ENCODE results near the gene PRUNE2. TPM values are rescaled to one million over a fixed set of nuclear protein-coding genes. Genes with fewer than 3 reads are reported as not detected.

Gene PRUNE2
- total and polyA plus RNA-seq, 2 of the 8 experiments (the other 6 are each of a cell fraction or from before 2014, with no cell fraction given), result 5.5 to 13.3 TPM

- Histone ChIP-seq H3K4me2 (ENCODE audit: insufficient read depth in 1 of 2, low read depth in 2 of 2, low read length in 2 of 2) (no peak overlapping the region), H4K20me1 (replicated peaks in 1 of 2; ENCODE audit: control insufficient read depth in 1 of 2, insufficient read depth in 2 of 2, low read length in 2 of 2) (no peaks in the 10 kb centered on the region), H2BK120ac (replicated peaks; ENCODE audit: low read depth, low read length) (no peak overlapping the region), H3K79me2 (ENCODE audit: control insufficient read depth in 1 of 2, insufficient read depth in 2 of 2, low read length in 2 of 2) (no peaks in the 10 kb centered on the region), H2BK15ac (ENCODE audit: low read length) (0 out of 2 replicates have a peak overlapping the region, but pooled peaks have one; percentile 46), H4K5ac (ENCODE audit: insufficient read length, low read depth, low read length) (no peak overlapping the region), H3K14ac (ENCODE audit: insufficient read length) (no peak overlapping the region), H3K23ac (ENCODE audit: insufficient read length) (no peak overlapping the region), H3K56ac (replicated peaks; ENCODE audit: insufficient read length, low read depth, low read length) (no peak overlapping the region), H3K4me1 (replicated peaks in 1 of 4; ENCODE audit: control insufficient read depth in 3 of 4, insufficient read depth in 4 of 4, low read length in 3 of 4) (peaks cover 0 to 5% (median 1%) of the 10 kb centered on the region in 4 experiments; a peak in 3 of 7 replicates), H3K4me3 (ENCODE audit: extremely low read depth in 1 of 4, insufficient read depth in 2 of 4, low read depth in 3 of 4, low read length in 4 of 4) (no peak overlapping the region), H3K9me3 (ENCODE audit: insufficient read depth in 2 of 2, low read depth in 1 of 2, low read length in 1 of 2) (peaks cover 5 to 7% of the 10 kb centered on the region in 2 experiments; a peak in 3 of 4 replicates), H2AK5ac (ENCODE audit: low read depth, low read length) (no peak overlapping the region), H2BK12ac (ENCODE audit: low read depth, low read length) (peak overlapping the region; percentile 43; the same call in 1 of the 2 replicates), H3K79me1 (ENCODE audit: low read depth, low read length) (no peaks in the 10 kb centered on the region), H3K36me3 (ENCODE audit: control insufficient read depth in 2 of 4, insufficient read depth in 4 of 4, low read length in 3 of 4) (no peaks in the 10 kb centered on the region), H4K91ac (replicated peaks; ENCODE audit: insufficient read length, low read length) (no peak overlapping the region), H3K27me3 (replicated peaks in 1 of 4; ENCODE audit: control insufficient read depth in 3 of 4, extremely low read depth in 1 of 4, insufficient read depth in 3 of 4, low read length in 3 of 4) (no peaks in the 10 kb centered on the region), H3K23me2 (ENCODE audit: low read depth, low read length) (no peaks in the 10 kb centered on the region), H4K8ac (ENCODE audit: extremely low read depth, insufficient read depth, low read length) (no peak overlapping the region; the same call in 1 of the 2 replicates), H3K9ac (replicated peaks in 1 of 4; ENCODE audit: extremely low read depth in 1 of 4, low read depth in 3 of 4, low read length in 3 of 4) (no peak overlapping the region), H3K27ac (ENCODE audit: low read depth, low read length) (no peak overlapping the region), H3K4ac (replicated peaks; ENCODE audit: insufficient read length, low read depth, low read length) (no peak overlapping the region), H2BK5ac (ENCODE audit: low read depth, low read length) (peak overlapping the region; percentile 26; the same call in 1 of the 2 replicates), H2AFZ (ENCODE audit: low read length) (no peak overlapping the region), H2BK20ac (ENCODE audit: low read length) (no peak overlapping the region; the same call in 1 of the 2 replicates), H3K18ac (ENCODE audit: extremely low read depth, low read length) (no peak overlapping the region)
- ChIA-PET CTCF (ENCODE audit: partially characterized antibody) (interaction anchor here (0.8 to 14.4 kb wide), 9 partner anchors 10 to 331 kb away, joined by 3 to 168 read pairs (median 4); partner anchors contain the start of gene GCNT1), POLR2A (ENCODE audit: partially characterized antibody) (no interaction called here)
- no peak for FAIRE-seq
- DNase-seq (ENCODE audit: low read depth in 1 of 2, low spot score in 2 of 2), result no peak
- 85% methylated on average over 5 of the region's 5 CpGs; no CpG with 5 or more reads in 1 of the 2 experiments for WGBS, 2 experiments (ENCODE audit: extremely low coverage in 1 of 2, insufficient coverage in 1 of 2, insufficient read length in 1 of 2, insufficient replicate concordance in 2 of 2, low coverage in 1 of 2, low lambda C conversion rate in 2 of 2, missing lambda C conversion rate in 1 of 2)
- no peak for TF ChIP-seq CTCF (IDR thresholded peaks at IDR 0.05; ENCODE audit: control extremely low read depth in 1 of 3, insufficient read depth in 1 of 3, low read depth in 1 of 3, low read length in 3 of 3)
- TF ChIP-seq BRCA1 (IDR thresholded peaks at IDR 0.05; ENCODE audit: low read depth, low read length), result no peak
- no peak for TF ChIP-seq USF2 (IDR thresholded peaks at IDR 0.05; ENCODE audit: low read length)
- TF ChIP-seq BACH1 (IDR thresholded peaks at IDR 0.05; ENCODE audit: low read length), result no peak
These were observed 240.5 kb downstream of the PRUNE2 start for GRCh38 chr9:76665458-76665857.

All from H1 (cell line).